Kidney epithelial cell (primary cell): ENCODE data around the gene PINLYP. TPM values are rescaled to one million over a fixed set of nuclear protein-coding genes. Genes with fewer than 3 reads are reported as not detected.

Experiments used
- DNase-seq: peaks from one replicate; pipeline ENCODE4 v3.0.0-alpha.2; 2010; ENCODE audit warnings: low read depth
- H3K27me3 ChIP-seq: 2 replicates; pipeline ENCODE4 v1.6.0; 2011; ENCODE audit warnings: low read length; ENCODE audit not compliant: control insufficient read depth, insufficient read depth
- H3K36me3 ChIP-seq: 2 replicates; pipeline ENCODE4 v1.5.1; 2011; ENCODE audit warnings: low read length; ENCODE audit not compliant: control insufficient read depth, insufficient read depth
- H3K4me3 ChIP-seq: 2 replicates; pipeline ENCODE4 v1.5.1; 2011; ENCODE audit warnings: low read depth, mild to moderate bottlenecking, control low read depth, low read length
- total RNA-seq: library from RNA; depleted of rRNA; stranded (reverse); fragments of >200 nt; gene quantifications from 2 replicates; pipeline ENCODE4 v1.2.3, GENCODE V29; 2015
- TF ChIP-seq, protein P1 (sequence below): IDR thresholded peaks from 2 replicates; pipeline ENCODE4 v1.5.1; 2011; ENCODE audit warnings: mild to moderate bottlenecking, moderate library complexity, low read length, control low read depth, inconsistent platforms; ENCODE audit not compliant: insufficient read depth, poor library complexity, severe bottlenecking

The PINLYP gene
- total RNA-seq = 3.1 and 5.8 TPM in 2 replicates

DNA sequence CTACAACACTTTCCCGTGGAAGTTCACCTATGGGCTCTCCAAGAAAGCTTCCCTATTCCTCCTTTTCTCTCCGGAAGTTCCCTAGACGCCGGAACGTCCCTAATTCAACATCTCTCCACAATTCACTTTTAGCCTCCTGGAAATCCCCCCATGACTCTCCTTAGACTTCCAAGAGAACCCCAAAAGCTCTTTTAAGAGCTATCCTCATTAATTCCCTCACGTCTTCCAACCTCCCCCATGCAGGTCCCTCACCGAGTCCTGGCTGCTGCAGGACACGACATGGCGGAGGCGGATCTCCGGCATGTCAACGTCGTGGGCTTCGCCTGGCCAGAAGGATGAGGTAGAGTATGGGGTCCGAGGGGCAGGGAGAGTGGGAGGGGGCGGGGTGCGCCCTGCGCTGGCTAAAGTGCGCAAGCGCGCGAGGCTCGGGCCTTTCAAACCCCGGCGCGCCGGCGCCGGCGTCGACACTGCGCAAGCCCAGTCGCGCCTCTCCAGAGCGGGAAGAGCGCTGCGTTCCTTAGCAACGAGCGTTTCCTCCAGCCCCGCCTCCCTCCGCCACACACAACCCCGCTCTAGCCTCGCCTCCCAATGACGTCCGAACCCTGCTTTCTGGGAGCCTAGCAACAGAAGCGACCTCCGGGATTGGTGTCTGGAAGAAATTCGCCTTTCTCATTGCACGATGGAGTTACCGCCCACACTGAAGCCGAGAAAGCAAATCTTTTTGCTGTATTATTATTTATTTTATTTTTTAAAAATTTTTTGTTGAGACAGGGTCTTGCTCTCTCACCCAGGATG, at the start of gene PINLYP, which contains the start of gene XRCC1:
TSS of gene PINLYP (plus strand) at position 646 of the 795 bp plus-strand sequence. CDS start 1,391 bp downstream, outside the sequence.
TSS of gene XRCC1 (minus strand) at position 372 of the 795 bp plus-strand sequence. CDS start at position 303, 69 bp downstream.
- no peaks in the 10 kb centered on the region for H3K27me3 ChIP-seq
- peak; percentile 95 for DNase-seq
- TF ChIP-seq, protein P1, sequence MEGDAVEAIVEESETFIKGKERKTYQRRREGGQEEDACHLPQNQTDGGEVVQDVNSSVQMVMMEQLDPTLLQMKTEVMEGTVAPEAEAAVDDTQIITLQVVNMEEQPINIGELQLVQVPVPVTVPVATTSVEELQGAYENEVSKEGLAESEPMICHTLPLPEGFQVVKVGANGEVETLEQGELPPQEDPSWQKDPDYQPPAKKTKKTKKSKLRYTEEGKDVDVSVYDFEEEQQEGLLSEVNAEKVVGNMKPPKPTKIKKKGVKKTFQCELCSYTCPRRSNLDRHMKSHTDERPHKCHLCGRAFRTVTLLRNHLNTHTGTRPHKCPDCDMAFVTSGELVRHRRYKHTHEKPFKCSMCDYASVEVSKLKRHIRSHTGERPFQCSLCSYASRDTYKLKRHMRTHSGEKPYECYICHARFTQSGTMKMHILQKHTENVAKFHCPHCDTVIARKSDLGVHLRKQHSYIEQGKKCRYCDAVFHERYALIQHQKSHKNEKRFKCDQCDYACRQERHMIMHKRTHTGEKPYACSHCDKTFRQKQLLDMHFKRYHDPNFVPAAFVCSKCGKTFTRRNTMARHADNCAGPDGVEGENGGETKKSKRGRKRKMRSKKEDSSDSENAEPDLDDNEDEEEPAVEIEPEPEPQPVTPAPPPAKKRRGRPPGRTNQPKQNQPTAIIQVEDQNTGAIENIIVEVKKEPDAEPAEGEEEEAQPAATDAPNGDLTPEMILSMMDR = no peak
- no peaks in the 10 kb centered on the region for H3K36me3 ChIP-seq
- peak within 1 kb of the TSS; percentile 81 for H3K4me3 ChIP-seq

DNA sequence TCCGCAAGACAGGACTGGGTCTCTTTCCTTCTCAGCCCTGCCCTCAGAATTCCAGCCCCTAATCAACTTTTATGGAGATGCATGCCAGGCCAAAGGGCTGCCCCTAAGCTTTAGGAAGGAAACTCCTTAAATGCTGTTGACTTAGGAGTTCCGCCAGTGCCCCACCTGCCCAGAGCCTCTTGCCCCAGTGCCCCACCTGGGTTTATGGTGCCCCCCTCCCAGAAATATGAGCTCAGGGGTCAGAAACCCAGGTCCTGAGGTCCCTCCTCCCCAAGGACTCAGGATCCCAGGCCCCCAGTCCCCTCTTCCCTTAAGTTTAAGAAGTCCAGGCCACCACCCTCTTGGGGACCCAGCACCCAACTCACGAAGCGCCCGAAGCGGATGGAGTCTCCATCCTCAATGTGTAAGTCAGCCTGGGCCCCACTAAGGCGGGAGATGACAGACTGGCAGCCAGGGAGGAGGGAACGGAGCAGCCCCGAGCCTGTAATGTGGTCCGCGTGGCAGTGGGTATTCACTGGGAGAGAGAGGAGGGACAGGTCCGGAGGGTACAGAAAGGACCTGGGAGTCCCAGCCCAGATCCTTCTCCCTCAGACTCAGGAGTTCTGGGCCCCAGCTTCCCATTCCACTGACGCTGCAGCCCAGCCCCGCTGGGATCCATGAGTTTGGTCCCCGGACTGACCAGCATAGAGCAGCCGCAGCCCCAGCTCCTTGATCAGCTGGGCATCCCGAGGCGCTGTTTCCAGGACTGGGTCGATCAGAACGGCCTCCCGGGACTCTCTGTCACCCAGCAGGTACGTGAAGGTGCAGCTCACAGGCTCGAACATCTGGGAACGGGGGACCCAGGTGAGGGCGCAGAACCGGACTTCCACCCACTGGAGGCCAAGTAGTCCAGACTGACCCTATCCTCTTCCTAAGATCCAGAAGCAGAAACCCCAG, 49.5 kb upstream of the PINLYP start:
- no peaks in the 10 kb centered on the region for H3K36me3 ChIP-seq
- no peaks in the 10 kb centered on the region for H3K27me3 ChIP-seq
- peak overlapping the region; percentile 91 for H3K4me3 ChIP-seq
- DNase-seq = no peak
- TF ChIP-seq, protein P1 = no peak

DNA sequence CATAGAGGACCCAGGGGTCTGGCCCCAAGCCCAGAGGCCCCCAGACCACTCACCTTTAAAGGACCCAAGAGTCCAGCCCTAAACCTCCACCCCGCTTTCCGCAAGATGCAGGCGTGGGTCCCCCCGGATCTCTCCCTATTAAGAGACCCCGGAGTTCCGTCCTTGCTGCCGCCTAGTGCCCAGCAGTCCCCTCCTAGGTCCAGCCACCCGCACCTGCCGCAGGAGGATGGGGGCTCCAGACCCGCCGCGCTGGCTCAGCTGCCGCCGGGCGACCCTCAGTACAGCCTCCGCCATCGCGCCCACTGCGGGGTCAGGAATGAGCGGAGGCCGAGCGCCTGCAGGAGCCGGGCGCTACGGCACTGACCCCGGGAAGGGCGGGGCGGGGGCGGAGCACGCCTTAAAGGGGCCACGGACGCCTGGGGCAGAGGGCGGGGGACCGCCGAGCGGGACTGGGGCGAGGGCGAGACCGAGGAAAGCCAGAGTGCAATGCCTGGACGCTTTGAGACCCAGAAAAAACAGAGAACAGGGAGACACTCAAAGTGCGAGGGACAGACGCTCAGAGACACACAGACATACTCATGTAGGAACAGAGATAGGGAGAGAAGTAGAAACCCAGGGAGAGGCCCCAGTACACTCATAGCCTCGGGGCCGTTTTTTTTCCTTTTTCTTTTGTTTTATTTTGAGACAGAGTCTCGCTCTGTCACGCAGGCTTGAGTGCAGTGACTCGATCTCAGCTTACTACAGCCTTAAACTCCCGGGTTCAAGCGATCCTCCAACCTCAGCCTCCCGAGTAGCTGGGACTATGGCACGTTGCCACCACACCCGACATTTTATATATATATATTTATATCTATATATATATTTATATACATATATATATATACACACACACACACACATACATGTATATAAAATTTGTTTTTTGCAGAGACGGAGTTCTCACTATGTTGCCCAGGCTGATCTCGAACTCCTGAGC, 48.4 kb upstream of the PINLYP start, which contains the start of gene ETHE1:
TSS of gene ETHE1 (minus strand) at position 318 of the 976 bp plus-strand sequence. CDS start at position 294, 24 bp downstream.
- Histone ChIP-seq H3K4me3 (peak within 1 kb of the TSS; percentile 91), H3K27me3 (no peaks in the 10 kb centered on the region), H3K36me3 (no peaks in the 10 kb centered on the region)
- TF ChIP-seq, protein P1 = no peak
- no peak for DNase-seq

DNA sequence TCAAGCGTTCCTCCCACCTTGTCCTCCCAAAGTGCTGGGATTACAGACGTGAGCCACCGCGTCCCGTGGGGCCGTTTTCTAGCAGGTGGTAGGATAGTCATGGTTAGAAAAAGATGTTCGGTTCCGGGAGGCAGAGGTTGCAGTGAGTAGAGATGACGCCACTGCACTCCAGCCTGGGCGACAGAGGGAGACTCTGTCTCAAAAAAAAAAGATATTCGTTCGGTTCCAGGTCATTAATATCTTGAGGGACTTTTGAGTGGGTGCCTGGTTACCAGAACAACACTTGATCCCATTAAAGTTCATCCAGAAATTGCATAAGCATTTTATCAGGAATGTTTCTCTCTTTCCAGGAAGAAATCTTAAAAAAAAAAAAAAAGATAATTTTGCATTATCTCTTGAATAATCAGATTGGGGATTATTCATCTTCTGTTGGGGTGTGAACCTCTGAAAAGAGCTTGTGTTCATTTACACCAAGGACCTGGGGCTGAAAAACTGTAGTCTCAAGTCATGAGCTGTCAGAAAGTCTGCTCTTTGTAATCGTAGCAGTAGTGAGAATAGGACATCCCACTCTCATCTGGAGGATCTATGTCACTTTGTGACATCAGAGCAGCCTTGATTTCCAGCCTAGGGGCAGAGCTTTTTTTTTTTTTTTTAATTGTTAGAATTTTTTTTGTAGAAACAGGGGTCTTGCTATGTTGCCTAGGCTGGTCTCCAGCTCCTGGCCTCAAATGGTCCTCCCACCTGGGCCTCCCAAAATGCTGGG, 47.6 kb upstream of the PINLYP start:
- TF ChIP-seq, protein P1 = peak; percentile 11
- DNase-seq = no peak
- Histone ChIP-seq H3K27me3 (no peaks in the 10 kb centered on the region), H3K36me3 (no peaks in the 10 kb centered on the region), H3K4me3 (no peak overlapping the region)
